Suprapubic skin (tissue), 4 donors: ENCODE results near the gene C1QTNF8.

Experiments used
- CTCF ChIP-seq, 2 donors: fragments of 200-600 bp in 1 of 2; fragments of 450-650 bp in 1 of 2; sonication (generic) in 1 of 2; IDR thresholded peaks; one replicate each; pipeline ENCODE4 v1.5.1; 2016 to 2019; ENCODE audit warnings: antibody characterized with exemption in 2 of 2, mild to moderate bottlenecking in 1 of 2, moderate library complexity in 1 of 2
- EP300 ChIP-seq: sonication (generic); formaldehyde crosslinking; IDR thresholded peaks from one replicate; pipeline ENCODE4 v1.6.1; 2017; ENCODE audit warnings: antibody characterized with exemption
- POLR2A ChIP-seq, 2 donors: fragments of 450-650 bp; IDR thresholded peaks; one replicate each; pipeline ENCODE4 v1.6.1; 2017; ENCODE audit warnings: antibody characterized with exemption in 2 of 2, mild to moderate bottlenecking in 2 of 2, moderate library complexity in 2 of 2
- POLR2AphosphoS5 ChIP-seq, 3 donors: sonication (generic); formaldehyde crosslinking; IDR thresholded peaks; one replicate each; pipeline ENCODE4 v1.6.1; 2017; ENCODE audit warnings: antibody characterized with exemption in 3 of 3

GRCh38 chr16:1107141-1107540, 11.1 kb upstream of the C1QTNF8 start:
- TF ChIP-seq POLR2AphosphoS5 (IDR thresholded peaks at IDR 0.05) (no peak), CTCF (IDR thresholded peaks at IDR 0.05) (no peak), POLR2A (IDR thresholded peaks at IDR 0.05) (no peak), EP300 (no peak)
